Cardiac septum (tissue), 1 donor: ENCODE data around the gene PRR23B. TPM values are rescaled to one million over a fixed set of nuclear protein-coding genes. Genes with fewer than 3 reads are reported as not detected.
"Not testable (repeated sequence)": the region's sequence is repeated elsewhere in the genome, so short reads cannot be mapped to it uniquely, and the experiment has no call there.

Experiments used
- DNase-seq: peaks from one replicate; pipeline ENCODE4 v3.0.0-alpha.2; 2020; ENCODE audit warnings: low spot score
- intact Hi-C: fragments of 100-400 bp; cut with DNase I; formaldehyde crosslinking; loops from one replicate; pipeline ENCODE4 v1.14.0; 2022
- long read RNA-seq: library from polyadenylated mRNA; unstranded; transcript quantifications from one replicate; pipeline ENCODE4 v2.0.0, GENCODE V29; 2021
- total RNA-seq: library from RNA; stranded (reverse); fragmentation: NEBNext Ultra II Directional; extraction: Animal tissue kit (Norgen Biotek cat#: 25700); gene quantifications from one replicate; pipeline ENCODE4 v1.2.1, GENCODE V29; 2021
- donor health status: DM: no; HTN: no; CAD: no.

Gene PRR23B
- total RNA-seq = not detected
- long read RNA-seq = 0 reads

DNA sequence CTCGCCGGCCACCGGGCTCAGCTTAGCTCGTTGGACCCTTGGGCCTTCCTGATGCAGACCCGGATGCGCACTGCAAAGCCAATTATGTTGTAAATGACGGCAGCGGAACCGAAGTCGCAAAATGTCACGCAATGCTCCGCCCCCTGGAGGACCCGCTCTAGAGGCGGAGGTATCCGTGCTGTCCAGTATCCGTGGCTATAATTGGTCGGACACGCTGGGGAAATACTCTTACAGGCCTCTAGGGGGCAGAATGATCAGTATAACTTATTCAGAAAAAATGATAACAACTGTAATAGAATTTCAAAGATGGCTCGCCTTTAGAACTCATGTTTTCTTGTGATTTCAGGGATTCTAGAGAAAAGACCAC is at the start of gene PRR23B:
TSS of gene PRR23B (minus strand) at position 59 of the 367 bp plus-strand sequence. CDS start 265 bp downstream, outside the sequence.
- intact Hi-C loops = no loop called here
- no peak for DNase-seq

DNA sequence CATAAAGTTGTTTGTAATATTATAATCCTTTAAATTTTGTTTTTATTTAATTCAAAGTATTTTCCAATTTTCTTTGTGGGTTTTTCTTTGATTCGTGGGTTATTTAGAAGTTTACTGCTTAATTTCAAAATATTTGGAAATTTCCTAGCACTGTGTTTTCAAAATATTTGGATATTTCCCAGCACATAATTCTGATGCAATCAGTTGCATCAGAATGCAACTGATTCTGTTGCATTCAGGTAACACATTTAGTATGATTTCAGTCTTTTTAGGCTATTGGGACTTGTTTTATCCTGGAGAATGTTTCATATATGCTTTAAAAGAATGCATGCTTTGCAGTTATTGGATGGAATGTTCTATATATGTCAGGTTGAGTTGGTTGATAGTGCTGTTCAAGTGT is 42.2 kb upstream of the PRR23B start:
- DNase-seq = no peak
- intact Hi-C loops = no loop called here

DNA sequence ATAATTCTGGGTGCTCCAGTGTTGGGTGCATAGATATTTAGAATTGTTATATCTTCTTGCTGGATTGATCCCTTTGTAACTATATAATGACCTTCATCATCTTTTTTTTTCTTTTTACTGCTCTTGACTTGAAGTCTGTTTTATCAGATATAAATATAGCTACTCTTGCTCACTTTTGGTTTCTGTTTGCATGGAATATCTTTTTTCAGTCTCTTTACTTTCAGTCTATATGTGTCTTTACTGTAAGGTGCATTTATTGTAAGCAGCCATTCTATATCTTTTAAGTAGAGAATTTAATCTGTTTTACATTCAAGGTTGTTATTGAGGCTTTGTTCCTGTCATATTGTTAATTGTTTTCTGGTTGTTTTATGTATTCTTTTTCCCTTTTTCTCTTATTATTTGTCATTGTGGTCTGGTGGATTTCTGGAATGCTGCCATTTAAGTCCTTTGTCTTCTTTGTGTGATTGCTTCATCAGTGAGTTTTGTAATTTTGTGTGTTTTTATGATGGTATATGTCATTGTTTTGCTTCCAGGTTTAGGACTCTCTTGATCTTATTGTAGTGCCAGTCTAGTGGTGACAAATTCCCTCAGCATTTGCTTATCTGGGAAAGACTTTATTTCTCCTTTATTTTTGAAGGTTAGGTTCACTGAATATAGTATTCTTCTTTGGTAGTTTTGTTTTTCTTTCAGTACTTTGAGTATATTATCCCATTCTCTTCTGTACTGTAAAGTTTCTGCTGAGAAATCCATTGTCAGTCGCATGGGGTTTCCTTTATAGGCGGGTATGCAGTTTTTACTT is 32.3 kb upstream of the PRR23B start:
- DNase-seq = no peak
- intact Hi-C loops = no loop called here

DNA sequence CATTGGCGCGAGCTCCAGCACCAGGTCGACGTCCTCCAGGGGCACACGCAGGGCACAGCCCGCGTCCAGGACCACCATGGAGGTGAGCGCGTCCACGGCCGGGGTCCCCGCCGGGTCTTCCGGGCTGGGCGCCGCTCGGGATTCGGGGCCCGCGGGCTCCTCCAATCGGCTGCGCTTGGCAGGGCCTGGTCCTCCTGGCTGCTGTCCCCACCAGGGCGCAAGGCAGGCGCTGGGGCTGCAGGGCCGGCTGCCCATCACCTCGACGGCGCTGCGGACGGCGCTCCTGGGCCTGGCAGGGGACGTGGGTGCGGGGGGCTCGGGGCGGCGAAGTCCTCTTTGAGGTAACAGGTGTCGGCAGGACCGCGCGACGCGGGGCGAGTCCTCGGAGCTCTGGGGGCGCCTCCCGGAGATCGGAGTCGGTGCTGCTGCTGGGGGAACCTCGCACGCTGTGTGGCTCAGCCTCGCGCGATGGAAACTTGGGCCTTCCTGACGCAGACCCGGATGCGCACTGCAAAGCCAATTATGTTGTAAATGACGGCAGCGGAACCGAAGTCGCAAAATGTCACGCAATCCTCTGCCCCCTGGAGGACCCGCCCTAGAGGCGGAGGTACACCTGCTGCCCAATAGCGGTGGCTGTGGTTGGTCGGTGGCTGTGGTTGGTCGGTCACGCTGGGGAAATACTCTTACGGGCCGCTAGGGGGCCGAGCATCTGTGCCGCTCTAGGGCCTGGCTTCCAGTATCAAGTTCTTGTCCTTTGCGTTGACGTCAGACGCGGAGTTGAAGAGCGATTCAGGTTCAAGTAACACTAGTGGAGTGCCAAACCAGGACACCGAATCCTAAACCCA is 23.9 kb upstream of the PRR23B start, which contains the start of gene PRR23C:
TSS of gene PRR23C (minus strand) at position 527 of the 845 bp plus-strand sequence. CDS start at position 255, 272 bp downstream.
- DNase-seq = no peak
- intact Hi-C loops = no loop called here

DNA sequence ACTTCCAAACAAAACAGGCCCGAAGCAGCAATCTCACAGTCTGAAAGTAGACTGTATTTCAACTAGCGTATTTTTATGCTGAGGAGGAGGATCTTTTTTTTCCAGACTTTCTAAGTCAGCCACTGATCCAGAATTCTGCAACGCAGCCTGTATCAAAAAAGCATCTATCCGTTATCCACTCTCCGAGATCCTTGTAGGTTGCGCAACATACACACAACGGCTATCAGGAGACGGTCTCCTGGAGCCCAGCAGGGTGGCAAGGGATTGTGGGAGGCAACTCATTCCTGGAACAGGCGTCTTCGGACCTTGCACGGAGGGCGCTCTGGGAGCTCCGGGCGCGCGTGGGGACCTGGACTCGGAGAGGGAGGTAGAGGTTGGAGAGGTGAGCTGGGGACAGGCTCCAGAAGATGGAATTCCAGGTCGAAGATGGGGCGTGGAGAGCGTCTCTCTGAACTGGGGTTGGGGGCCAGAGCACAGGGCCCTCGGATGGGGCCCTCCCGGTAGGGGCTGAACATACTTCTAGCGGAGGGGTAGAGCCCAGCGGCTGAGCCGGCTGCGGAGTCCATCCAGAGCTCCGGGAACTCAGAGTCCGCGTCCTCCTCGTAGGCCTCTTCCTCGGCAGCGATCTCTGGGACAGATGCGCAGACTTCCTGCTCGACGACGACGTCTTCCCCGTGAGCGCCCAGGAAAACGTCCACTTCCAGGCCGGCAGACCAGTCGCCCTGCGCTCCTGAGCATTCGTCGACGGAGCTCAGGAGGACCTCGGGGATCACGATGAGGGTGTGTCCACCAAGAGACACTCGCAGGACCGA is 23.0 kb upstream of the PRR23B start:
- no peak for DNase-seq
- intact Hi-C loops = no loop called here

DNA sequence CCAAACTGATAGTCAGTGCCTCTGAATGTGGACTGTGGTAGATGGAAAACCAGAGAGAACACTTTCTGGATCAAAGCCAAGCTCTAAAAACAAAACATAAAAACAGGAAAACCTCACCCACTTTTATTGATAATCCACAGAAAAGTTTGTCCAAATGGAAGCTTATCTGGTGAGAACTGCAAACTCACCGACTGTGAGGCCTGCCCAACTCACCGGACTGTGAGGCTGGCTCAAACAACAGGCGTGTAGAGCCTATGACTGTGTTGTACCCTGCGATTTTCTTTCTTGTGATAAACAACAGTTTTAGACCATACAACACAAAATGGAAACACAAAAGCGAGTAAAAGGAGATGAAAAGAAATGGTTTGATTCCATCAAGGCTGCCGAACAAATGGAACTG is 16.8 kb upstream of the PRR23B start:
- intact Hi-C loops = no loop called here
- no peak for DNase-seq

DNA sequence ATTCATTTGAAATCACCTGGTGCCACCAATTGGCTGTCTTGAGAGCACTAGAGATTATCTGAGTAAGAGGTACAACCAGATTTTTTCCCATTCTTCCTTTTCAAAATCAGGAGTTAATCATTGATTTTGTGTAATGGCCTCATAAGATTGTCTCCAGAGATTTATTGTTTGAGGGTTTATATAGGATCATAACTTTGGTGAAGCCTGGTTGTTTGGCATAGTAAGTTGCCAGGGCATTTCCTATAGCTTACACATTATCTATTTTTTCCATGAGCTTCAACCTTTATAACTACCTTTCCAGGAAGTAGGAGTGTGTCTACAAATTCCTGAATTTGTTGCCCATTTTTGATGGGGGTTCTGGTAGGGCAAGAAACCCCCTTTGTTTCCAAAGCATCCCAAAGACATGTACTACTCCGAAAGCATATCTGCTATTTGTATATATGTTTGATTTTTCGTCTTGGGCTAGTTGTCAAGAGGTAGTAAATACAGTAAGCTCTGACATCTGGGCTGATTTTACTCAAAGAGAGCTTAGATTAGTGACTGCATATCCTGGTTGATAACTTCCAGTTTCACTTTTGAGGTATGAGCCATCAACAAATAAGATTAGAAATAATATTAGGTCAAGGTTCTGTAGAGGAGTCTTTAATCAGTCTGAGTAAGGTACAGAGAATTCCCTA is 11.7 kb upstream of the PRR23B start:
- no peak for DNase-seq
- intact Hi-C loops = no loop called here

DNA sequence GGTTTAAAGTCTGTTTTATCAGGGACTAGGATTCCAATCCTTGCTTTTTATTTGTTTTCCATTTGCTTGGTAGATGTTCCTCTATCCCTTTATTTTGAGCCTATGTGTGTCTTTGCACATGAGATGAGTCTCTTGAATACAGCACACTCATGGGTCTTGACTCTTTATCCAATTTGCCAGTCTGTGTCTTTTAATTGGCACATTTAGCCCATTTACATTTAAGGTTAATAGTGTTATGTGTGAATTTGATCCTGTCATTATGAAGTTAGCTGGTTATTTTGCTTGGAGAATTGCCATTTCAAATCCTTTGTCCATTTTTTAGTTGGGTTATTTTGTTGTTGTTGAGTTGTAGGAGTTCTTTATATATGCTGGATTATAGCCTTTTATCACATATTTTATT is 9.8 kb upstream of the PRR23B start:
- intact Hi-C loops, DNase-seq: not testable (repeated sequence)

DNA sequence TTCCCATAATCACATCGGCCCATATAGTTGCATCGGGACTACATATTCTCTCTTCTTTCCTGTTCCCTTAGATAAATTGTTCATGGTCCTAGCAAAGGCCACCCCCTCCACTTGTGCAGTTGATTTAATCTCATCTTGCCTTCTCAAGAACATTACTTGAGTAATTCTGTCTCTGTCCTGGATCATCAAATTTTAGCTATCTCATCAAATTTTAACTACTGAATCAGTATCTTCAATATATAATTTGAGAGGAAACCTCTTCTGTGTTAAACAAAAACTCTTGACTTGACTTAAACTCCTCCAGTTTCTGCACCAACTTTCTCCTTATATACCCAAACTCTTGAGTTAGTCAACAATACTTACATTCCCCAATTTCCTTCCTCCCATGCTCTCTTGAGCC is 4.2 kb upstream of the PRR23B start:
- intact Hi-C loops = no loop called here

DNA sequence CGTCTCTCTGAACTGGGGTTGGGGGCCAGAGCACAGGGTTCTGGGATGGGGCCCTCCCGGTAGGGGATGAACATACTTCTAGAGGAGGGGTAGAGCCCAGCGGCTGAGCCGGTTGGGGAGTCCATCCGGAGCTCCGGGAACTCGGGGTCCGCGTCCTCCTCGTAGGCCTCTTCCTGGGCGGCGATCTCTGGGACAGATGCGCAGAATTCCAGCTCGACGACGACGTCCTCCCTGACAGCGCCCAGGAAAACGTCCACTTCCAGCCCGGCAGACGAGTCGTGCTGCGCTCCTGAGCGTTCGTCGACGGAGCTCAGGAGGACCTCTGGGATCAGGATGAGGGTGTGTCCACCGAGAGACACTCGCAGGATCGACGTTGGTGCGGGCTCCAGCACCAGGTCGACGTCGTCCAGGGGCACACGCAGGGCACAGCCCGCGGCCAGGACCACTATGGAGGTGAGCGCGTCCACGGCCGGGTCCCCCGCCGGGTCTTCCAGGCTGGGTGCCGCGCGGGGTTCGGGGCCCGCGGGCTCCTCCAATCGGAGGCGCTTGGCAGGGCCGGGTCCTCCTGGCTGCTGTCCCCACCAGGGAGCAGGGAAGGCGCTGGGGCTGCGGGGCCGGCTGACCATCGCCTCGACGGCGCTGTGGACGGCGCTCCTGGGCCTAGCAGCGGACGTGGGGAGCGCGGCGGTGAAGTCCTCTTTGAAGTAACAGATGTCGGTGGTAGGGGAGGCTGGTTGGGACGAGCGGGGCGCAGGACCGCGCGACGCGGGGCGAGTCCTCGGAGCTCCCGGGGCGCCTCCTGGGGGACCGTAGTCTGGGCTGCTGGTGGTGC is 474 bp downstream of the PRR23B start:
- DNase-seq = no peak
- intact Hi-C loops = no loop called here

More for the DNA sequence above, 4.2 kb upstream of the PRR23B start:
- no peak for DNase-seq

DNA sequence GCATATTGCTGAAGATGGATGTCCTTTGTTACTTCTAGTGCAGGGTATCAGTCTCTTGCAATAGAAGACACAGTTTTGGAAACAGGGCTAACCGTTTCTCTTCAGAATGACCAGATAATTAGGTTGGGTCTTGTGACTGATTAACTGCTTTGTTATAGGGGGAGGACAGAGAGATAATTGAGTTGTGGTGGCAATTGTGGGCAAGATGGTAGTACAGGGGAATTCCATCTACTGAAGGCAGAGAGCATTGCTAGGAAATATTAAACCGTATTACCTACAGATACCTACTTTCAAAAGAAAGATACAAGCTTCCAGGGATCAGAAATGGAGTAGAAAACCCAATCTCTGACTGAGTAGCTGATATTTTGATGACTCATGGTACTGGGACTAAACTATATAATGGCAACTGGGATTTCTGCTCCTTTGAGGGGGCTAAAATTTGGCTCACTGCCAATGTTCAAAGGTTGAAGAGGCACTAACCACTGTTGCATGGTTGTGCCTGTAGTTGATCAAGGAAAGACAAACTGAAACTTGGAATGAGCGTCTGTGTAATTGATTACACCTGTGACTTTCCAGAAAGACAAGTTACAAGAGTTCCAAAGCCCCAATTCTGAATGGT is 4.2 kb downstream of the PRR23B start:
- DNase-seq = no peak
- intact Hi-C loops = no loop called here

DNA sequence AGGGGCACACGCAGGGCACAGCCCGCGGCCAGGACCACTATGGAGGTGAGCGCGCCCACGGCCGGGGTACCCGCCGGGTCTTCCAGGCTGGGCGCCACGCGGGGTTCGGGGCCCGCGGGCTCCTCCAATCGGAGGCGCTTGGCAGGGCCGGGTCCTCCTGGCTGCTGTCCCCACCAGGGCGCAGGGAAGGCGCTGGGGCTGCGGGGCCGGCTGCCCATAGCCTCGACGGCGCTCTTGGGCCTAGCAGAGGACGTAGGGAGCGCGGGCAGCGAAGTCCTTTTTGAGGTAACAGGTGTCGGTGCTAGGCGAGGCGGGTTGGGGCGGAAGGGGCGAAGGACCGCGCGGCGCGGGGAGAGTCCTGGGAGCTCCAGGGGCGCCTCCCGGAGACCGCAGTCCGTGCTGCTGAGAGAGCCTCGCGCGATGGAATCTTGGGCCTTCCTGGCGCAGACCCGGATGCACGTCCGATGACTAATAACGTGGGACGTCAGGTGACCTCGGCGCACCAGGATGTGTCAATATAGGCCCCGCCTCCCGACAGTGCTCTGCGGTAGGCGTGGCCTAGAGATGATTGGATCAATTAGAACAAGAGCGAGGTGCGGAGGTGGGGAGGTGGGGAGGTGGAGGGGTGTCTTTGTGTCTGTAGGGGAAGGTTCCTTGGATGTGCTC is 14.5 kb downstream of the PRR23B start, which contains the start of gene PRR23A:
TSS of gene PRR23A (minus strand) at position 218 of the 666 bp plus-strand sequence. CDS start at position 218, 0 bp downstream.
- DNase-seq = no peak
- intact Hi-C loops = no loop called here

DNA sequence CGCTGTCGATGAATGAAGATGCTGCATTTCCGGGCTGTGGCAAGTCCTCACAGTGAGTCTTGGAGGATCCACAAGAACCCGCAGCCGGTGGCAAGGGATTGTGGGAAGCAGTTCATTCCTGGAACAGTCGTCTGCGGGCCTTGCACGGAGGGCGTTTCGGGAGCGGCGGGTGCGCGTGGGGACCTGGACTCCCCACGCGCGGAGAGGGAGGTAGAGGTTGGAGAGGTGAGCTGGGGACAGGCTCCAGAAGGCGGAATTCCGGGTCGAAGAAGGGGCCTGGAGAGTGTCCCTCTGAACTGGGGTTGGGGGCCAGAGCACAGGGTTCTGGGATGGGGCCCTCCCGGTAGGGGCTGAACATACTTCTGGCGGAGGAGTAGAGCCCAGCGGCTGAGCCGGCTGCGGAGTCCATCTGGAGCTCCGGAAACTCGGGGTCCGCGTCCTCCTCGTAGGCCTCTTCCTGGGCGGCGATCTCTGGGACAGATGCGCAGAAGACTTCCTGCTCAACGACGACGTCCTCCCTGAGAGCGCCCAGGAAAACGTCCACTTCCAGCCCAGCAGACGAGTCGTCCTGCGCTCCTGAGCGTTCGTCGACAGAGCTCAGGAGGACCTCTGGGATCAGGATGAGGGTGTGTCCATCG is 15.3 kb downstream of the PRR23B start:
- intact Hi-C loops = no loop called here
- no peak for DNase-seq

DNA sequence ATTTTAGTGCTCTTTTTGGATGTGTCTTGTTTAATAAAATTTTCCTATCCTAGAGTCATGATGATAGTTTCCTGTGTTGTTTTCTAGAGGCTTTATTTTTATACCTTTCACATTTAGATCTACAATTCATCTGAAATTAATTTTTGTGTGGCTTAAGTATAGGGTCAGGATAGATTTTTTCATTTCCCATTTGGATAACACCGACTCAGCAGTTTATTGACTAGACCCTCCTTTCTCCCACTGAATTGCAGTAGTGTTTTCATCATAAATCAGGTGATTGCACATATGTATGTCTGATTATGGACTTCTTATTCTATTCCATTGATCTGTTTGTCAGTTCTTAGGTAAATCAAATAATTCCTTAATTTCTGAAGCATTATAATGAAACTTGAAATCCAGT is 25.0 kb downstream of the PRR23B start:
- intact Hi-C loops = no loop called here
- DNase-seq = no peak

DNA sequence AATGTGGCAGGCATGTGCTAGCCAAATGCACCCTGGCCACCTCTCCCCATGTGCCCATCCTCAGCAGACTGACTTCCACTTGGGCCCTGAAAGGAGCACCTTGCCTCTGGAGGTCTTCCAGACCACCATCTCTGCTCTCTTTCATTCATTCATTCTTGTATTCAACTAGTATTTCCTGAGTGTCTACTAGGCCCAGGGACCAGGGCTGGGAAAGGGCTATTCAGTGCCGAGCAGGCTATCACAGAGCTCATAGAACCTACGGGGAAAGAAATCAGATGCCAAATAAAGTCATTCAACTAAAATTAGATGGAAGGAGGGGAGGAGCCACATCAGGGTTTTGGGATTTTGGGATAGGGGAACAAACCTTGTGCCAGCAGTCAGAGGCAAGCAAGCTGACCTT is 33.5 kb downstream of the PRR23B start:
- no peak for DNase-seq
- intact Hi-C loops = no loop called here

DNA sequence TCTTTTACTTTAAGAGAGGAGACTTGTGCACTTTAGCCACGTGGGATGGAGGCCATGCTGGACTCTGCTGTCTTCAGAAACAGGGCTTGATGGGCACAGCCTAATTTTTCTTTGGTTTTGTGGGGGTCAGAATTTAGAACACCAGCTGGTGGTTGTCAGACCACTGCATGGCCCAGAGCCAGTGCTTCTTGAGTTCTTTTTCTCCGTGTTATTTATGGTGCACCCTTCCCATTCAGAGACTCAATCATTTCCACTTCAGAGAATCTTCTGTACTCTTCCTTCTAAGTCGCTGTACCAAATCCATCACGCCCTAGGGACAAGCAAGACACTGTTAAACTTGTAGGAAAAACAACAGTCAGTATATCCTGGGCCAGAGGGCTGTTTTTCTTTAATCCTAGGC is 34.8 kb downstream of the PRR23B start:
- intact Hi-C loops = no loop called here
- no peak for DNase-seq

DNA sequence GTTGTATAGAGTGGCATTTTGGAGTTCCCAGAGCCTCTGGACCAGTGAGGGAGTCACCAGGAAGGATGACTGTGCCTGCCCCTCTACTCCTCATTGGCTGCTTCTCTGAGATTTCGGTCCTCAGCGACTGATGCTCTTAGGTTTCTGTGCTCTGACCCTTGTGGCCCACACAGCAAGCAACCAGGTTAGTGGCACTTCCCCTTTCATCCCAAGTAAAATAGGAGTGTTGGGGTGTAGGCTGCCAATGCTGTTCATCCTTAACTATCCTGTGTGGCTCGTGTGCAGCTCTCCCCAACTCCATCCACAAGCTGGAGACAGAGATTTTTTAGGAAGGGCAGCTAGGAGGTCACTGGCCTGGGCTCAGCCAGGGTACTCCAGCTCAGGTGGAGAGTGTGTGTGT is 35.9 kb downstream of the PRR23B start:
- intact Hi-C loops = no loop called here
- DNase-seq = no peak
